ENCODE data around the gene DENND2C.
A peak's percentile ranks its signal among the peaks of the same experiment; 100 is the strongest.
"Not testable (repeated sequence)": the region's sequence is repeated elsewhere in the genome, so short reads cannot be mapped to it uniquely, and the experiment has no call there.

The DENND2C gene

DNA sequence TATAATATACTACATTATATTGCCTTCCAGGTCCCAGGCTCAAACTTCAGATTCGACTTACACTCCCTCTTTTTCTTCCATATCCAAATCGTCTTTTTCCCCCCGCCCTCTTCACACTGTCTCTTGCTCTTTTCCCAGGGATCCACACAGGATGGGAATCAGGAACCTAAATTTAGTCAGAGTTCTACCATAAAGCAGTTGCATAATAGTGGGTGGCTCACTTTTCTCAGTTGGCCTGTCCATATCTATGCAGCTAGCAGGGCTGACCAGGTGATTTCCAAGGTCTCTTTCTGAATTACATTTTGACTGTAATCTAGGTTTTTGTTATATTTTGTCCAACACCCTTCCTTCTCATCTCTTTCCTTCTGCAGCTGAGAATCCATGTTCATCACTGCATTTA, 80.7 kb downstream of the DENND2C start:
- DNase-seq = no peak

DNA sequence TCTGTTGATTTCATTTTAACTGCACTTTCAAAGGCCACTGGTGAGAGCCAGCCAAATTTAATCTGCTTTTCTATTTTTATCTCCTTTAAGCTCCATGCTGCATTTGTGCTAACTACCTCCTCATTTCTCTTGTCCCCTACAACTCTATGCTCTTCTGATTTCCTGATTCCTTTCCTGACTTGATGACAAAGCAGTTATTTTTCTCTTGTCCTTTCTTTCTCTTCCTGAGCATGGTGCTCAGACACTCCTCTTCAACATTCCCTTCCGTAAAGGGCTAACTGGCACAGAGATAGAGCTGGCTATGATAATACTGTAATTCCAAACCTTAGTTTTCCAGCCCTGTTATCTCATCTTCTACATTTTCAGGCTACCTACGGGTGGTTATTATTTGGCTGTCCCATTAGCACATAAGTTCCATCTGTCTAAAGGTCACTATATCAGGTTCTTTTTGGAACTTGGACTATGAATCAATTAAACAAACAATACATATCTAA, 81.6 kb downstream of the DENND2C start:
- no peak for DNase-seq

GRCh38 chr1:114587203-114587991, 82.5 kb downstream of the DENND2C start:
- no peak for DNase-seq

- no peak for DNase-seq
Observed at GRCh38 chr1:114586513-114587047, 83.3 kb downstream of the DENND2C start.

DNA sequence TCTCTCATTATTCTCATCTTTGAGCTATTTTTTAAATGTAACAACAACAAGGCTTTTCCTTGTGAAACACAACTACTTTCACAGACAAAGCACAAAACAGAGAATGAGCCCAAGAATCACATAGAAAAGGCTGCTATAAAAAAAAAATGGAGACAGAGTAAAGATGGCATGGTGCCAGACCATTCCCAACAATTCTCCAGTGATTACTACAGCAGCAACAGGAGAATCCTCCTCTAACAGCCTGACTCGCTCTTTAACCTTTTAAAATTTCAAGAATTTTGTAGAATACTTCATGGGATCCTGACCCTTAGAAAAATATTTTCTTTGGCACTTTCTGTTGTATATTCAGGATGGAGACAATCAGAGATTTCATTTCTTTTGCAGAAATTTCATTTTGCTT, 84.6 kb downstream of the DENND2C start:
- no peak for DNase-seq

DNA sequence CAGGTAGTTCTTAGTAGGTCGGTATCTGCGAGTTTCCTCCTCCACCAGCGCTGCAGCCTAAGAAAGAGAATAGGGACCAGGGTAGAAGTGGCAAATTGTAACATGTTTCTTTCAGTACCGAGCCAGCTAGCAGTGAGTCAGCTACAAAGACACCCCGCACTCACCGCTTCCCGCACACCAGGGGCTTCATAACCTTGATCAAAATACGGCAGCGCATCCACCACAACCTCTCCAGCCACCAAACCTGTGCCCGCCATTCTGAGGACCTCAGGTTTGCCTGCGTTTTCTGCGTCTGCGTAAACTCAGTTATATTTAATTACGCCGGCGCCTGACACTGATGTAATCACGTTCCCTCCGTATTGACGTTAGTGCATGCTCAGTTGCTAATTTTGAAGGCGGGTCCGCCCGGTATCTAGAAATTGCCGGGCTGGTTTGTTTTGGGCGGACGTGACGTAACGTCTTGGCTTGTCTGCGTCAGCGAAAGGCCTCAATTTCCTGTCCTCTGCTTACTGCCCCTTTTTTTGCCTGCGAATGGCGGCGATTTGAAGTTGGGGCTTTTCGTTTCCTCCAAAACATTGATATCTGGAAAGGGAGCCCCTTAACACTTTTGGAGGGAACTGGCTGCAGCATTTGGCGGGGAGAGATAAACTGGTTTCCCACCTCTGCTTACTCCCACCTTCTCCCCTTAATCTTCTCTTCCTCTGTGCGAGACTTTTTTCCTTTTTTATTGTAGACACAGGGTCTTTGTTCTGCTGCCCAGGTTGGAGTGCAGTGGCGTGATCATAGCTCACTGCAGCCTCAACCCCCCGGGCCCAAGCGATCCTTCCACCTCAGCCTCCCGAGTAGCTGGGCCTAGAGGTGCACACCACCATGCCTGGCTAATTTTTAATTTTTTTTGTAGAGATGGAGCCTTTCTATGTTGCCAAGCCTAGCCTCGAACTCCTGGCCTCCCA, 88.2 kb downstream of the DENND2C start, which contains the start of gene BCAS2:
BCAS2 (minus strand) TSS at position 281 of the 953 bp plus-strand sequence; CDS start at position 257, 24 bp downstream.
- peak; percentile 98 for DNase-seq

- no peak for DNase-seq
Observed at GRCh38 chr1:114574365-114574764, 95.5 kb downstream of the DENND2C start.

GRCh38 chr1:114564141-114564540, 105.7 kb downstream of the DENND2C start:
- no peak for DNase-seq

- not testable (repeated sequence) for DNase-seq
Observed at GRCh38 chr1:114562978-114563510, 106.8 kb downstream of the DENND2C start.

GRCh38 chr1:114561333-114561732, 108.5 kb downstream of the DENND2C start:
- no peak for DNase-seq

DNA sequence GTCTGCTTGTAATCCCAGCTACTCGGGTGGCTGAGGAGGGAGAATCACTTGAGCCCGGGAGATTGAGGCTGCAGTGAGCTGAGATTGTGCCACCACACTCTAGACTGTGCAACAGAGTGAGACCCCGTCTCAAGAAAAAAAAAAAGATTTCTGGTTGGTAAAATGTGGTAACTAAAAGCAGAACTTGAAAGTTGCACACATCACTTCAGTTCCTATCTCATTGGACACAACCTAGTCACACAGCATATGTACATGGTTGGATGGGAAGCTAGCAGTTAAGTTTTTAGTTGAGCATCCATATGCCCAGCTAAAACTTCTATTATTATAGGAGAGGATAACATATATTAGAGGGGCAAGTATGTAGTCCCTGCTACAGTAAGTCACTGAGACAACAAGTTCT, 110.5 kb downstream of the DENND2C start:
- no peak for DNase-seq

- DNase-seq = no peak
Observed at GRCh38 chr1:114558544-114558943, 111.3 kb downstream of the DENND2C start.

- DNase-seq = no peak
Observed at GRCh38 chr1:114554577-114554976, 115.3 kb downstream of the DENND2C start.

- DNase-seq = no peak
Observed at GRCh38 chr1:114552106-114552639, 117.7 kb downstream of the DENND2C start.

DNA sequence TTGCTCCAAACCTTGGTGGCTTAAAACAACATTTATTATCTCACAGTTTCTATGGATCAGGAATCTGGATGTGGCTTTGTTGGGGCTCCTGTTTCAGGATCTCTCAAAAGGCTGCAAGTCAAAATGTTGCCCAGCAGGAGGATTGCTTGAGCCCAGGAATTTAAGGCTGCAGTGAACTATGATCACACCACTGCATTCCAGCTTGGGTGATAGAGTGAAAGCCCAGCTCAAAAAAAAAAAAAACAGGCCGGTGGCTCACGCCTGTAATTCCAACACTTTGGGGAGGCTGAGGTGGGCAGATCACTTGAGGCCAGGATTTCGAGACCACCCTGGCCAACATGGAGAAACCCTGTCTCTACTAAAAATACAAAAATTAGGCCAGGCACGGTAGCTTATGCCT, 118.4 kb downstream of the DENND2C start:
- no peak for DNase-seq

GRCh38 chr1:114550336-114550735, 119.5 kb downstream of the DENND2C start:
- no peak for DNase-seq

GRCh38 chr1:114549137-114549536, 120.7 kb downstream of the DENND2C start:
- DNase-seq = no peak

- no peak for DNase-seq
Observed at GRCh38 chr1:114547076-114547475, 122.8 kb downstream of the DENND2C start.

- no peak for DNase-seq
Observed at GRCh38 chr1:114545796-114546195, 124.1 kb downstream of the DENND2C start.

DNA sequence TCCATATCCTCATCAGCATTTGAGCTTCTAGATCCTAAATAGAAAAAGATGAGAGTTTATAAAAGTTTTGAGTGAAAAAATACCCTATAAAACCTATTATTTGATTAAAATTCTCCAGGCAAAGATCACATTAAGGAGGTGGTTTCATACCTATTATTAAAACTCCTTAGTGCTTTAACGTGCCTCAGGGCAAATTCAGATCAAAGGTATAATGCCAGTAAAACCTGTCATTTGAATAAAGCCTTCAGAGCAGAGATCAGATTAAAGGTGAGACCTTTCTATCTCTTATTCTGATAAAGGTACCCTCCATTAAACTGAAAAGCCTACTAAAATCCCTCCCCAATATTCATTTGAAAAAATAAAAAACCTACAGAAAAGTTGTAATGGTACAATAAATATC, 124.5 kb downstream of the DENND2C start:
- no peak for DNase-seq

GRCh38 chr1:114540821-114541220, 129.0 kb downstream of the DENND2C start:
- DNase-seq = no peak

GRCh38 chr1:114540272-114540671, 129.6 kb downstream of the DENND2C start:
- no peak for DNase-seq

GRCh38 chr1:114536043-114536442, 133.8 kb downstream of the DENND2C start:
- no peak for DNase-seq
